GM23338 (cell line): ENCODE data around the gene ESPN. TPM values are rescaled to one million over a fixed set of nuclear protein-coding genes. Genes with fewer than 3 reads are reported as not detected.

Experiments used
- ATAC-seq: fragments of 200-7000 bp; cut with Tn5 transposase; 3 replicates; pipeline ENCODE4 v1.9.1; 2020
- DNase-seq: peaks from one replicate; pipeline ENCODE4 v3.0.0-alpha.2; 2015; ENCODE audit warnings: low spot score
- H2AFZ ChIP-seq: fragments of 200-600 bp; sonication (generic); 2 replicates; pipeline ENCODE4 v1.8.0; 2016; ENCODE audit warnings: antibody characterized with exemption, mild to moderate bottlenecking, moderate library complexity
- H3F3A ChIP-seq: fragments of 200-600 bp; sonication (generic); replicated peaks from 2 replicates; pipeline ENCODE4 v1.8.0; 2017; ENCODE audit warnings: antibody characterized with exemption, mixed run types, low read depth
- H3K27ac ChIP-seq: fragments of 200-600 bp; sonication (generic); 2 replicates; pipeline ENCODE4 v1.6.1; 2016; ENCODE audit warnings: low read depth
- H3K27me3 ChIP-seq: fragments of 200-600 bp; sonication (generic); 2 replicates; pipeline ENCODE4 v1.8.0; 2016; ENCODE audit warnings: mild to moderate bottlenecking, mixed run types, moderate library complexity; ENCODE audit not compliant: insufficient read depth
- H3K36me3 ChIP-seq: fragments of 200-600 bp; sonication (generic); 2 replicates; pipeline ENCODE4 v1.8.0; 2016; ENCODE audit warnings: mild to moderate bottlenecking; ENCODE audit not compliant: insufficient read depth
- H3K4me1 ChIP-seq: fragments of 200-600 bp; sonication (generic); 2 replicates; pipeline ENCODE4 v1.8.0; 2016; ENCODE audit warnings: mild to moderate bottlenecking, moderate library complexity; ENCODE audit not compliant: insufficient read depth
- H3K4me2 ChIP-seq: fragments of 200-600 bp; sonication (generic); 2 replicates; pipeline ENCODE4 v1.7.1; 2017; ENCODE audit warnings: mixed run types
- H3K4me3 ChIP-seq: fragments of 200-600 bp; sonication (generic); 2 replicates; pipeline ENCODE4 v1.6.1; 2016; ENCODE audit warnings: mixed run types
- H3K79me2 ChIP-seq: fragments of 200-600 bp; sonication (generic); replicated peaks from 2 replicates; pipeline ENCODE4 v1.8.0; 2017; ENCODE audit warnings: mild to moderate bottlenecking; ENCODE audit not compliant: insufficient read depth
- H3K9me2 ChIP-seq: fragments of 200-600 bp; sonication (generic); 2 replicates; pipeline ENCODE4 v1.8.0; 2017; ENCODE audit not compliant: insufficient read depth
- H4K20me1 ChIP-seq: fragments of 200-600 bp; sonication (generic); replicated peaks from 2 replicates; pipeline ENCODE4 v1.8.0; 2017; ENCODE audit warnings: mild to moderate bottlenecking; ENCODE audit not compliant: insufficient read depth
- H3K27ac Mint-ChIP-seq: 2 replicates; pipeline ENCODE4 v1.8.0; 2020; ENCODE audit warnings: inconsistent platforms, mild to moderate bottlenecking, moderate library complexity, mixed read lengths
- H3K27me3 Mint-ChIP-seq: 3 replicates; pipeline ENCODE4 v1.8.0; 2022; ENCODE audit warnings: low read depth, mild to moderate bottlenecking, moderate library complexity, mixed read lengths, inconsistent platforms; ENCODE audit not compliant: insufficient read depth, poor library complexity
- H3K36me3 Mint-ChIP-seq: 3 replicates; pipeline ENCODE4 v1.8.0; 2021; ENCODE audit warnings: low read depth, mild to moderate bottlenecking, inconsistent platforms, moderate library complexity, mixed read lengths
- H3K4me1 Mint-ChIP-seq: 3 replicates; pipeline ENCODE4 v1.8.0; 2020; ENCODE audit warnings: mild to moderate bottlenecking, inconsistent platforms, mixed read lengths
- H3K4me3 Mint-ChIP-seq: 3 replicates; pipeline ENCODE4 v1.8.0; 2021; ENCODE audit warnings: moderate library complexity, mild to moderate bottlenecking, inconsistent platforms, mixed read lengths
- H3K9me3 Mint-ChIP-seq: 3 replicates; pipeline ENCODE4 v1.8.0; 2020; ENCODE audit warnings: moderate library complexity, mild to moderate bottlenecking, inconsistent platforms, mixed read lengths
- CREB1 ChIP-seq: fragments of 250-450 bp; sonication (Bioruptor Pico); IDR thresholded peaks from 2 replicates; pipeline ENCODE4 v1.5.0; 2020; ENCODE audit warnings: low read depth, mild to moderate bottlenecking, moderate library complexity
- CTCF ChIP-seq, 2 experiments: fragments of 200-600 bp in 1 of 2; sonication (generic) in 1 of 2; conservative IDR thresholded peaks; 2 replicates each; pipeline versions ENCODE4 v1.5.1 to v1.6.1; 2016 to 2017; ENCODE audit warnings: antibody characterized with exemption in 2 of 2, low read depth in 2 of 2, mild to moderate bottlenecking in 2 of 2, moderate library complexity in 1 of 2
- ETS1 ChIP-seq: IDR thresholded peaks from 2 replicates; pipeline ENCODE4 v1.6.1; 2016; ENCODE audit warnings: antibody characterized with exemption
- EZH2phosphoT487 ChIP-seq: fragments of 200-600 bp; sonication (generic); IDR thresholded peaks from one replicate; pipeline ENCODE4 v1.8.1; 2018; ENCODE audit warnings: antibody characterized with exemption; ENCODE audit not compliant: unreplicated experiment
- JUNB ChIP-seq: IDR thresholded peaks from one replicate; pipeline ENCODE4 v1.6.1; 2016; ENCODE audit warnings: antibody characterized with exemption; ENCODE audit not compliant: unreplicated experiment
- NANOG ChIP-seq: IDR thresholded peaks from 2 replicates; pipeline ENCODE4 v1.6.1; 2016; ENCODE audit warnings: antibody characterized with exemption, borderline replicate concordance
- POLR2AphosphoS5 ChIP-seq: IDR thresholded peaks from 2 replicates; pipeline ENCODE4 v1.6.1; 2016; ENCODE audit warnings: antibody characterized with exemption, low read depth
- REST ChIP-seq: IDR thresholded peaks from one replicate; pipeline ENCODE4 v1.6.1; 2018; ENCODE audit warnings: antibody characterized with exemption; ENCODE audit not compliant: unreplicated experiment
- ZNF114 ChIP-seq: fragments of 250-450 bp; sonication (Bioruptor Pico); IDR thresholded peaks from 2 replicates; pipeline ENCODE4 v1.5.0; 2020; ENCODE audit warnings: mild to moderate bottlenecking, moderate library complexity
- ZNF331 ChIP-seq: fragments of 250-450 bp; sonication (Bioruptor Pico); IDR thresholded peaks from 2 replicates; pipeline ENCODE4 v1.5.0; 2020; ENCODE audit warnings: low read depth, mild to moderate bottlenecking, moderate library complexity
- polyA plus RNA-seq: library from polyadenylated mRNA; unstranded; fragments of >200 nt; fragmentation: Nextera tagmentation; extraction: Ambion mirVana; gene quantifications from 2 replicates; pipeline ENCODE4 v1.2.1, GENCODE V29; 2016
- total RNA-seq: library from RNA; depleted of rRNA; stranded (reverse); fragments of >200 nt; shearing (Covaris generic); gene quantifications from 2 replicates; pipeline ENCODE4 v1.2.3, GENCODE V29; 2014

The ESPN gene
- total and polyA plus RNA-seq, 2 experiments from 2014 or later, result 12.2 to 13.6 TPM

- H3K4me1 ChIP-seq, result peaks cover 19% of the 10 kb centered on the region
- peaks cover 9% of the 10 kb centered on the region for H3K4me1 Mint-ChIP-seq
- H3K9me3 Mint-ChIP-seq, result no peaks in the 10 kb centered on the region; the same call in 2 of the 3 replicates
- H3K27ac Mint-ChIP-seq, result no peak overlapping the region
- ATAC-seq (no peak), DNase-seq (no peak)
- H3K4me3 Mint-ChIP-seq, result no peak overlapping the region
- H3K36me3 Mint-ChIP-seq, result no peaks in the 10 kb centered on the region
- H4K20me1 ChIP-seq, result peaks cover 8% of the 10 kb centered on the region; the same call in 1 of the 2 replicates
- H3K27me3 Mint-ChIP-seq, result peaks cover 73% of the 10 kb centered on the region
- TF ChIP-seq EZH2phosphoT487 (no peak), ZNF331 (CRISPR knock-in tag) (no peak), ZNF114 (CRISPR knock-in tag) (no peak), CREB1 (CRISPR knock-in tag) (no peak), POLR2AphosphoS5 (no peak), CTCF (conservative IDR thresholded peaks at IDR 0.05; ENCODE audit: low read depth in 2 of 2) (no peak), ETS1 (no peak), REST (no peak), NANOG (no peak), JUNB (no peak)
- no peak overlapping the region for H3K27ac ChIP-seq
- H3F3A ChIP-seq, result peaks cover 10% of the 10 kb centered on the region
- no peak overlapping the region for H3K4me3 ChIP-seq
- H3K27me3 ChIP-seq, result peaks cover 83% of the 10 kb centered on the region
- no peak overlapping the region for H2AFZ ChIP-seq
- H3K4me2 ChIP-seq, result no peak overlapping the region
- no peaks in the 10 kb centered on the region for H3K36me3 ChIP-seq
- no peaks in the 10 kb centered on the region for H3K79me2 ChIP-seq
- no peaks in the 10 kb centered on the region for H3K9me2 ChIP-seq
These were observed 8.3 kb upstream of the ESPN start for GRCh38 chr1:6416295-6416656.

- Histone ChIP-seq H4K20me1 (peaks cover 8% of the 10 kb centered on the region; the same call in 1 of the 2 replicates), H3K4me2 (no peak overlapping the region), H3K27me3 (peaks cover 89% of the 10 kb centered on the region), H3K4me3 (no peak overlapping the region), H3K9me2 (no peaks in the 10 kb centered on the region), H3K4me1 (peaks cover 19% of the 10 kb centered on the region), H3K27ac (no peak overlapping the region), H3K36me3 (no peaks in the 10 kb centered on the region), H2AFZ (no peak overlapping the region), H3F3A (peaks cover 15% of the 10 kb centered on the region), H3K79me2 (no peaks in the 10 kb centered on the region)
- DNase-seq (no peak), ATAC-seq (no peak)
- Mint-ChIP-seq H3K9me3 (no peaks in the 10 kb centered on the region; the same call in 2 of the 3 replicates), H3K4me1 (peaks cover 9% of the 10 kb centered on the region), H3K4me3 (no peak overlapping the region), H3K27ac (no peak overlapping the region), H3K27me3 (peaks cover 79% of the 10 kb centered on the region), H3K36me3 (no peaks in the 10 kb centered on the region)
- TF ChIP-seq CREB1 (CRISPR knock-in tag) (no peak), NANOG (no peak), POLR2AphosphoS5 (no peak), JUNB (no peak), ETS1 (no peak)
These were observed 7.7 kb upstream of the ESPN start for GRCh38 chr1:6416906-6417305.
